ENCODE measurements around the gene BTBD9.
"Not testable (repeated sequence)": the region's sequence is repeated elsewhere in the genome, so short reads cannot be mapped to it uniquely, and the experiment has no call there.

The BTBD9 gene

DNA sequence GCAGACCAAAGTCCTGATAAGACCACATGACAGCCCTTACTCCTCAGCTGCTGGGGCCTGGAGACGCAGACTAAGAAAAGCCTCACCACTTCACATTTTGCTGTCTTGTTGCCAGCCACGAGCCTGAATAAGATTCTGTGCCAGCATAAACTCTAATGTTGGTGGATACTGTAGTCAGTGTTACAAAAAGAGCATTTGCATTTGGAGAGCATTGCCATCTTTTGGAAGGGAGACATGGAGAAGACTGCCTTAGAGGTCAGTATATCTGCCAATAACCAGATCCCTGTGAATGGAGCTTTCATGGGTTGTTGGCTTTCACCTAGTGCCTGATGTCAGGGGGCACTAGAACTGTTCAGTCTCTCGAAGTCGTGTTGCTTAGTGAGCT is 505.0 kb downstream of the BTBD9 start:
- FAIRE-seq (no peak), DNase-seq (ENCODE audit: insufficient read length, low spot score) (no peak)
- TF ChIP-seq POLR2A (IDR thresholded peaks at IDR 0.05; ENCODE audit: low read depth, low read length): no peak

DNA sequence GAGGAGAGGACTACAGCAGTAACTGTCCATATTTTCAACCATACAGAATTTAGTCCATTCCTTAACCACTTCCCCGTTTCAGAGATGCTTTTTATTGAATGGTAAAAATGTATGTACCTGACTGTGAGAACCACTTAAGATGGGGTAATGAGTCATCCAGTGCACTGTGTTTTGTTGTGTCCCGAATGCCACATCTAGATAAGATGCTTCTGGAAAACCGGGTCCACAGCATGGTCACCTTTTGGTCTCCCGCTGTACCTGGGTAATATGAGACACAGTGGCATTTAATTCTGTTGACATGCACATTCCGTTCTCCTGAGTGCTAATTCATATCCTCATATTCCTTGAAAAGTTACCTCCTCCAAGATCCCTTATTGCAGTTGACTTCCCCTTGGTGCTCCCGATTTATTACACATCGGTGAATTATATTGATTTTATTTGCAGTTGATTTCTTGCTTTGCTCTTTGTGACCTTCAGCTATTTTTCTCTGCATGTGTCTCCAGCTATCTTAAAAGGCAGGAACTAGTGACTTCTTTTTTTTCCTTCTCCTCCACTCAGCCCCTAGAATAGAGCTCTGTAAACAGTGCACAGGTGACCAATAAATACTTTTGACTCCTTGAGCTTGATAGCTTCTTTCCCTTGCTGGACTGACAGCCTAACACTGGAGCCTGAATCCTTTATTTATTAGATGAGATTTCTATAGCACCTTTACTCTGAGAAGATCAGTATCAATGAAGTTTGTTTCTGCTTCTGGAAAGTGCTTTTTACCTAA is 505.6 kb downstream of the BTBD9 start:
- FAIRE-seq (no peak), DNase-seq (ENCODE audit: insufficient read length, low spot score) (no peak)
- no peak for TF ChIP-seq POLR2A (IDR thresholded peaks at IDR 0.05; ENCODE audit: low read depth, low read length)

DNA sequence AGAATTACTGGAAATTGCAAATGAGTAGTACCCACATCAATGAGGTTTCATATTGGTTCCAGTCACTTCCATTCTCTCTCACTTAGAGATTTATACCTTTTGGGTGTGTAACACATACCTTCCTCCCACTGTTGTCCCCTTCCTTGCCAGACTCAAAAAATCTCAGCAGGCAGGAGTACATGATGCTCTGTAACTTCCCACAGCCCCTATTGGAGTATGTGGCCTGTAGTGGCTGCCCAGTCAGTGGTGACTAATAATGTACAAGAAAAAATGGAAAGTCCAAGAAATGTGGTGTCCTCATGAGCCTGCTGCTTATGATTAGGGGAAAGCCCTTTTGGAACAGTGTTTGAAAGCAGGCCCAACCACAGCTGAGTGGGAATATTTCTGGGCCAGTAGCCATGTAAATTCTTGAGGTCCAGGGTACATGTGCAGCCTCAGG is 508.2 kb downstream of the BTBD9 start:
- TF ChIP-seq POLR2A (IDR thresholded peaks at IDR 0.05; ENCODE audit: low read depth, low read length): no peak
- FAIRE-seq: peak; percentile 82
- DNase-seq (ENCODE audit: insufficient read length, low spot score): peak; percentile 50

DNA sequence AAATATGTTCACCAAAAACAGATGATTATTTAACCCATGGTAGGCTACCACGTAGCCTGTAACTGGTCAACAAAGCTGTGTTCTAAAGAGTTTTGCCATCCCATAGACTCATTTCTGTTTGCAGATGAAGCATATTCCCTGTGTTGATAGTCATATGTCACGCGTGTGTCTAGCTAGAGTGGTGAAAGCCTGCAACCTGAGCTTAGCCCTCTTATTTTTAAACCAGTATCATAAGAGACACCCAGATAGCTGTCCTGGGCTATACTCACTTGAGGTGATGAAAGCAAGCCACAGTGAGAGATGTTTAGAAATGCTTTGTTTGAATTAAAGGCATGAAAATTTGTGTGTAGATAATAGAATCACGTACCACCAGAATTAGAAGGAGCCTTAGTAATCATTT is 512.4 kb downstream of the BTBD9 start:
- FAIRE-seq: no peak
- no peak for TF ChIP-seq POLR2A (IDR thresholded peaks at IDR 0.05; ENCODE audit: low read depth, low read length)
- DNase-seq (ENCODE audit: insufficient read length, low spot score): no peak

DNA sequence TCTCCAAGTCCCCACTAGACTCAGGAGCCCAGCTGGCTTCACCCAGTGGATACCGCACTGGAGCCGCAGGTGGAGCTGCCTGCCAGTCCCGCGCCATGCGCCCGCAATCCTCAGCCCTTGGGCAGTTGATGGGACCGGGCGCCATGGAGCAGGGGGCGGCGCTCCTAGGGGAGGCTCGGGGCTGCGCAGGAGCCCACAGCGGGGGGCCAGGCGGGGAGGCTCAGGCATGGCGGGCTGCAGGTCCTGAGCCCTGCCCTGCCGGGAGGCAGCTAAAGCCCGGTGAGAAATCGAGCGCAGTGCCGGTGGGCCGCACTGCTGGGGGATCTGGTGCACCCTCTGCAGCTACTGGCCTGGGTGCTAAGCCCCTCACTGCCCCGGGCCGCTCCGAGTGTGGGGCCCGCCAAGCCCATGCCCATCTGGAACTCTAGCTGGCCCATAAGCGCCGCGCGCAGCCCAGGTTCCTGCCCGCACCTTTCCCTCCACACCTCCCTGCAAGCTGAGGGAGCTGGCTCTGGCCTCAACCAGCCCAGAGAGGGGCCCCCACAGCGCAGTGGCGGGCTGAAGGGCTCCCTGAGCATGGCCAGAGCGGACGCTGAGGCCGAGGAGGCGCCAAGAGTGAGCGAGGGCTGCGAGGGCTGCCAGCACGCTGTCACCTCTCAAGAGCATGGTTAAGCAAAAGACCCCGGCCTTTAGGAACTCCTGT is 515.4 kb downstream of the BTBD9 start:
- DNase-seq (ENCODE audit: insufficient read length, low spot score); FAIRE-seq: not testable (repeated sequence)

DNA sequence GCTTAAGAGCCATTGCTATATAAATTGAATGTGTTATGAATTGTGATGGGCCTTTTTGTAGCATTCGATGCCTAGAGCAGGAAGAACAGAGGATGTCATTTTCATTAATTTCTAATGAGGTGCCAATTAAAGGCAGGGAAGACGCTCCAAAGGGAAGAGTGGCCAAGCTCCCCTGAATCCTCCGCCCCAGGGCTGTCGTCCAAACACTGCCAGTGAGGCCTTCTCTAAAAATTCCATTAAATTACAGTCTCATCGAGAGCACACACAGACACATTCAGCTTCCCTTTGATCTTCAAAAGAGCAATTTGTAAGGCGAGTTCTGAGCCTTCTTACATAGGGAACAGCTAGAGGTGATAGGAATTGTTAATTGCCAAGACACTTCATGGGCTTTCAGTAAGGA is 520.2 kb downstream of the BTBD9 start:
- FAIRE-seq: no peak
- no peak for DNase-seq (ENCODE audit: insufficient read length, low spot score)
- no peak for TF ChIP-seq POLR2A (IDR thresholded peaks at IDR 0.05; ENCODE audit: low read depth, low read length)

DNA sequence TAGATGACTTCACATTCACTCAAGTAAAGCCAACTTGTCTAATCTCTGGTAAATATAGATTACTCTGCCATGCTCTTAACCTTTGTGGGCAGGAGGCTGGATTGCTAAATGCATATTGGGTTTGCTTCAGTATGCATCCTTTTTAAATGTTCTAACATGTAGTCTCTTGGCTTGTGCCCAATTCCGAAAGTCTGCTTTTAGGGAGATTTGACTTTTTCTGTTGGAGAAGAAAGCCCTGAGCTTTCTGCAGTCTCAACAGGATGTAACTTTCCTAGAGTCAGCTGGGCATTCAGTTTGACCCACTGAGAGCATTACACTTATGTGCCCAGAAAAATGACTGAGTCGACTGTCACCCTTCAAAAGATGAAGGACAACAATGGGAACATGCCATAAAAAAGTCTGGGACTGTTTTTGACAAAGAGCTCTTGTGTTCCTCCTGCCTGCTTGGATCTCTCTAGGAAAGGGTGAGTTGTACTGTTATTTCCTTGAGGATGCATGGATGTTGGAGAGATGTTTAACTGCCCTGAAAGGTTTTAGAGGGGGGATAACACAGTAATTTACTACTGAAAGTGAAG is 520.9 kb downstream of the BTBD9 start:
- no peak for FAIRE-seq
- DNase-seq (ENCODE audit: insufficient read length, low spot score): no peak

More for the DNA sequence above, 520.9 kb downstream of the BTBD9 start:
- no peak for TF ChIP-seq POLR2A (IDR thresholded peaks at IDR 0.05; ENCODE audit: low read depth, low read length)
